ENCODE measurements around the gene NAV2.

The NAV2 gene

DNA sequence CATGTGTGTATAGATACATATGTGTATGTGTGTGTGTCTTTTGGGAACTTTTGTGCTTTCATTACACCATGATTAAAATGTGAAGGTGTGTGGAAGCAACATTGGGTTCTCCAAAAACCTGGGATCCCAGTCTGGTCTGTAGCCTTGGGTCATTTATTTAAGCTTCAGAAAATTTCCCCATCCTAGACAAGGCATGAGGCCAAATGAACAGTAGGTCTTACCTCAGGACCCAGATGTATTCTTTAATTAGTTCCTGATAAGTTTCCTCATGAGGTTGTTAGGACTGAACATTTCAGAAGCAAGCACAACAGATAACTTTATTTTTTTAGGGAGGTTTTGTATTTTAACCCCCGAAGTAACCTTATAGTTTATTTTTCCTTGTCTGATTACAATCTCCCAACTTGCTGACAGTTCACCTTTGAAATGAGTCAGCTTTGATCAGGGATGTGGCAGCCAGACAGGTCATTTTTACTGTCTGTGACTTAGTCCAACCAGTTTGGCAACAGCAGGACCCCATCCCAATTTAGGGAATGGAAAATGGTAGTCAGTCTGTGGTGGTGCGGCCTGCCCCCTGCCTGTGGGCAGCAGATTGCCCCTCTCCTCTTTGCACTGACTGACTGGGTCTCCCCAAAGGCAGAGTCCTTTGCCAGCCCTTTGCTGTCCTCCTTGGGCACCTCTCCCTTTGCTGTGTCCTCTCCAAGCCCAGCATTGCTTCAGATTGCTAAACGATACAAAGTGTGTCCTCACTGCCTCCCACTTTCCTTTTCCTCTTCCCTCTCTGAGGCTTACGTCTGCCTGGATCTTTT, 88.3 kb downstream of the NAV2 start:
- Histone ChIP-seq H3K9me3 (ENCODE audit: insufficient read depth, low read depth, low read length) (no peaks in the 10 kb centered on the region), H3K9ac (ENCODE audit: low read depth, low read length) (no peak overlapping the region), H3K4me3 (ENCODE audit: low read length) (no peak overlapping the region), H3K36me3 (ENCODE audit: insufficient read depth, low read length) (0 out of 2 replicates have a peak, but pooled peaks cover 10% of the 10 kb centered on the region), H3K27me3 (ENCODE audit: insufficient read depth, low read length) (no peaks in the 10 kb centered on the region), H3K4me1 (ENCODE audit: insufficient read depth, low read length) (peaks cover 38% of the 10 kb centered on the region), H3K27ac (ENCODE audit: low read depth, low read length) (no peak overlapping the region)
- WGBS = 76% methylated on average over 4 of the region's 4 CpGs

- Histone ChIP-seq H3K27ac (ENCODE audit: low read depth, low read length) (no peak overlapping the region), H3K4me3 (ENCODE audit: low read length) (no peak overlapping the region), H3K9me3 (ENCODE audit: insufficient read depth, low read depth, low read length) (no peaks in the 10 kb centered on the region), H3K27me3 (ENCODE audit: insufficient read depth, low read length) (no peaks in the 10 kb centered on the region), H3K36me3 (ENCODE audit: insufficient read depth, low read length) (0 out of 2 replicates have a peak, but pooled peaks cover 8% of the 10 kb centered on the region), H3K9ac (ENCODE audit: low read depth, low read length) (no peak overlapping the region), H3K4me1 (ENCODE audit: insufficient read depth, low read length) (peaks cover 42% of the 10 kb centered on the region)
- WGBS = 94% methylated on average over 4 of the region's 4 CpGs
Measured at GRCh38 chr11:19802773-19803293, 90.2 kb downstream of the NAV2 start.

DNA sequence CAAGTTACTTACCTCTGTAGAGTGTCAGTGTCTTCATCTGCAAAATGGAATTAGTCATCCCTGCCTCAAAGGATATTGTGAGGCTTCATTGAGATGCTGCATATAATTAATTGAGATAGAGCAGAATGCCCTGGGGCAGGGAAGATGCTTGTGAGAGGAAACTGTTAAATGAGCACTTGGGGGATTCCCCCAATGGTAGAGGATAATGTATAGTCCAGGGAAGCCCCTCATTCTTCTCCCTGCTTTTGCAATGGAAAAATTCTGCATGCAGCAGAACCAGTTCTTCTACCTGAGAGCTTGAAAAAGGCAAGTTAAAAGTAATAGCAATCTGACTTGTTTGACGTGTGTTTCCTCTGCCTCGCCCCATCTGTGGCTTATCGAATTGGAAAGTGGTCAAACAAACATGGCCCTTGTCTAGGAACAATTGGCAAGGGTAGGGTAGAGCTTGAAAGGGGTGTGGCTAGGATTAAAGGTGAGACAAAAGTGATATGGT, 90.9 kb downstream of the NAV2 start:
- Histone ChIP-seq H3K4me3 (ENCODE audit: low read length) (no peak overlapping the region), H3K4me1 (ENCODE audit: insufficient read depth, low read length) (peaks cover 49% of the 10 kb centered on the region), H3K27ac (ENCODE audit: low read depth, low read length) (no peak overlapping the region), H3K9me3 (ENCODE audit: insufficient read depth, low read depth, low read length) (no peaks in the 10 kb centered on the region), H3K36me3 (ENCODE audit: insufficient read depth, low read length) (0 out of 2 replicates have a peak, but pooled peaks cover 5% of the 10 kb centered on the region), H3K27me3 (ENCODE audit: insufficient read depth, low read length) (no peaks in the 10 kb centered on the region), H3K9ac (ENCODE audit: low read depth, low read length) (no peak overlapping the region)
- WGBS = 83% methylated on average over 3 of the region's 3 CpGs

DNA sequence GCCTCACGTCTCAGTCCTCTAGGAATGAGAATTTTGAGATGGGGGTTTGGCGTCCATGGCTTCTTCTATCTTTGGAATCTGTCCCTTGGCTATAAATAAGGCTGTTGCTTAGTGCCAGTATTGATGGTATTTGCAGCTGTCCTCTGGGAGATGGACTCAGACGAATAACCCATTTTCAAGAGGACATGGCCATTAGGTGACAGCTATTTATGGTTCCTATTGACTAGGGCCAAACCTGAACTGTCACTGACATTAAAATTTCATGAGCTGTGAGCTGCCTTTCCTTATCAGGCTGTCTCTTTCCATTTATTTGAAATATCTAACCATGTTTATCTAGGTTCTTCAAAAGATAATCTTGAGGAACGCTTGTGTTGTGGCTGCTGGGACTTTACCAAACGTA, 92.7 kb downstream of the NAV2 start:
- Histone ChIP-seq H3K9me3 (ENCODE audit: insufficient read depth, low read depth, low read length) (no peaks in the 10 kb centered on the region), H3K27me3 (ENCODE audit: insufficient read depth, low read length) (no peaks in the 10 kb centered on the region), H3K27ac (ENCODE audit: low read depth, low read length) (no peak overlapping the region), H3K9ac (ENCODE audit: low read depth, low read length) (no peak overlapping the region), H3K4me3 (ENCODE audit: low read length) (no peak overlapping the region), H3K36me3 (ENCODE audit: insufficient read depth, low read length) (0 out of 2 replicates have a peak, but pooled peaks cover 5% of the 10 kb centered on the region), H3K4me1 (ENCODE audit: insufficient read depth, low read length) (peaks cover 62% of the 10 kb centered on the region)
- WGBS = 93% methylated on average over 4 of the region's 5 CpGs

DNA sequence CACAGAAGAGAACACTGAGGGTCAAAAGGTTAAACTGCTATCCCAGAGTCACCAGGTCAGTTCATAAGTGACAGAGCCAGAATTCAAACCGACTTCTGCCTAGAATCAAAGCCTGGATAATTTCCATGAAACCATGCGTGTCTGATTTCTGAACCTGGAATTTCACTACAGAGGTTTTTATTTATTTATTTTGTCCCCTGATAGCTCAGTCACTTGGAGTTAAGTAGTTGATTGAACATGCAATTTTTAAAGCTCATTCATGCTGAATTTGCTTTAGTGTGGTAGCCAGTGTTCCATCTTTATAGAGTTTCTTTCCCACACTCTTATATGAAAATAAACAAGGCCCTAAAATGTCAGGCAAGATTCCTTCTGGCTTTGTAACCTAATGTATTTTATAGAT, 93.2 kb downstream of the NAV2 start:
- Histone ChIP-seq H3K9ac (ENCODE audit: low read depth, low read length) (no peak overlapping the region), H3K27ac (ENCODE audit: low read depth, low read length) (no peak overlapping the region), H3K9me3 (ENCODE audit: insufficient read depth, low read depth, low read length) (no peaks in the 10 kb centered on the region), H3K27me3 (ENCODE audit: insufficient read depth, low read length) (no peaks in the 10 kb centered on the region), H3K36me3 (ENCODE audit: insufficient read depth, low read length) (0 out of 2 replicates have a peak, but pooled peaks cover 5% of the 10 kb centered on the region), H3K4me1 (ENCODE audit: insufficient read depth, low read length) (peaks cover 64% of the 10 kb centered on the region), H3K4me3 (ENCODE audit: low read length) (no peak overlapping the region)
- 86% methylated on average over 2 of the region's 2 CpGs for WGBS

- WGBS = 87% methylated on average over 2 of the region's 2 CpGs
- Histone ChIP-seq H3K4me3 (ENCODE audit: low read length) (no peak overlapping the region), H3K9me3 (ENCODE audit: insufficient read depth, low read depth, low read length) (no peaks in the 10 kb centered on the region), H3K27me3 (ENCODE audit: insufficient read depth, low read length) (no peaks in the 10 kb centered on the region), H3K27ac (ENCODE audit: low read depth, low read length) (no peak overlapping the region), H3K36me3 (ENCODE audit: insufficient read depth, low read length) (0 out of 2 replicates have a peak, but pooled peaks cover 5% of the 10 kb centered on the region), H3K9ac (ENCODE audit: low read depth, low read length) (no peak overlapping the region), H3K4me1 (ENCODE audit: insufficient read depth, low read length) (peaks cover 68% of the 10 kb centered on the region)
Measured at GRCh38 chr11:19806251-19806650, 93.6 kb downstream of the NAV2 start.

DNA sequence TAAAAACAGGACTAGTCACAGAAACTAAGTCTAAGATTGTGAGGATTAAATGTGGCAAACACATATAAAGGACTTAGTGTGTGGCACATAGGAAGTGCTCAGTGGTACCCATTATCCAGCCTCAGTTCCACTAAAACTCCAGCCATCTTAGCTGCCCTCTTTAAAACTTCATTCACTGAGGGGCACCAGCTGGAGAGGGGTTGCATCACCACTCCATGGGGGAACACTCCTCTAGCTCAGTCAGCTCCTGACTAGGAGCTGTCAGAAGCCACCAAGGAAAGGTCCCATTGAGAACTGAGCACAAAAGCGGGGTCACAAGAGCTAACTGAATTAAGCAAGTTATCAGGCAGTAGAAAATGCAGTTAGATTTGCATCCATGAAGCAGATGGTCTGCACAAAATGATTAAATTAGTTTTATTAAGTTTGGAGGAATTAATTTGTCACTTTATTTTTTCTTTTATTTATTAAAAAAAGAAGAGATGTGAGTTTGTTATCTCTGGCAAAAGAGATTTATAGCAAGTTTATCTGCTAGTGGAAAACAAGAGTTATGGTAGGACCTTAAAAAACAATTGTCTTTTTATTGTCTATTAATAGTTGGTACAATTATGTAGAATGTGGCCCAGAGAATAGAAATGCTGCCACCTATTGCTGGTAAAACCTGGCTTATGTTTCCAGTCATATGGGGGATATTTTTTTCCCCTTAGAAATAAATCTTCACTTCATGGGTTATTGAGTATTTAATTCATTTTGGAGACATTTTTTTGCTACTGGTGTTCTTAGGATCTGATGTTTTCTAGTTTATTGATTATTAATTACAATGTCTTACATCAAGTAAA, 95.7 kb downstream of the NAV2 start:
- no peak overlapping the region for H3K9ac ChIP-seq (ENCODE audit: low read depth, low read length)
- H3K9me3 ChIP-seq (ENCODE audit: insufficient read depth, low read depth, low read length) = no peaks in the 10 kb centered on the region
- H3K4me1 ChIP-seq (ENCODE audit: insufficient read depth, low read length) = peaks cover 70% of the 10 kb centered on the region
- 90% methylated on average over 1 of the region's 1 CpG for WGBS
- no peaks in the 10 kb centered on the region for H3K27me3 ChIP-seq (ENCODE audit: insufficient read depth, low read length)
- H3K27ac ChIP-seq (ENCODE audit: low read depth, low read length) = no peak overlapping the region
- H3K36me3 ChIP-seq (ENCODE audit: insufficient read depth, low read length) = 0 out of 2 replicates have a peak, but pooled peaks cover 5% of the 10 kb centered on the region
- H3K4me3 ChIP-seq (ENCODE audit: low read length) = no peak overlapping the region

GRCh38 chr11:19810852-19811251, 98.2 kb downstream of the NAV2 start:
- Histone ChIP-seq H3K27ac (ENCODE audit: low read depth, low read length) (no peak overlapping the region), H3K36me3 (ENCODE audit: insufficient read depth, low read length) (0 out of 2 replicates have a peak, but pooled peaks cover 1% of the 10 kb centered on the region), H3K9me3 (ENCODE audit: insufficient read depth, low read depth, low read length) (no peaks in the 10 kb centered on the region), H3K4me3 (ENCODE audit: low read length) (no peak overlapping the region), H3K9ac (ENCODE audit: low read depth, low read length) (no peak overlapping the region), H3K27me3 (ENCODE audit: insufficient read depth, low read length) (no peaks in the 10 kb centered on the region), H3K4me1 (ENCODE audit: insufficient read depth, low read length) (peaks cover 73% of the 10 kb centered on the region)
- WGBS = 93% methylated on average over 4 of the region's 4 CpGs

DNA sequence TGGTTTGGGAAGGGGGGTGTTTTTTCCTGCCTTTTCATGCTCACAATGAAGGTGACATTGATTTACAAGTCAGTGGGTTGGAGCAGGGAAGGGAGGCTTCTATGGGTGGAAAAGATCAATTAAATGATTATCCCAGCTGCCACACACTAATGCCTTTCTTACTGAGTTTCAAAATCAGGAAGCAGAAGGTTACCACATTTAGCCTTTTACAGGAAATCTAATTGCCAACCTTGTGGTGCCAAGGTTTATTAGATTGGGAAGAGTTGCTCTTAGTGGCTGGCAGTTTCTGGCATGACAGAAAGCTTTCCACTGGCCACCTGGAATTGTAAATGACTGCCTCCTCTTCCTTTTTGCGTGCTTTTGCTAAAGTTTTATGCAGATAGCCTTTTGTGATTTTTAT, 98.7 kb downstream of the NAV2 start:
- Histone ChIP-seq H3K4me3 (ENCODE audit: low read length) (no peak overlapping the region), H3K4me1 (ENCODE audit: insufficient read depth, low read length) (peaks cover 78% of the 10 kb centered on the region), H3K27ac (ENCODE audit: low read depth, low read length) (no peak overlapping the region), H3K36me3 (ENCODE audit: insufficient read depth, low read length) (no peaks in the 10 kb centered on the region), H3K9ac (ENCODE audit: low read depth, low read length) (no peak overlapping the region), H3K9me3 (ENCODE audit: insufficient read depth, low read depth, low read length) (no peaks in the 10 kb centered on the region), H3K27me3 (ENCODE audit: insufficient read depth, low read length) (no peaks in the 10 kb centered on the region)
- WGBS = 100% methylated on average over 1 of the region's 1 CpG

GRCh38 chr11:19812096-19812495, 99.5 kb downstream of the NAV2 start:
- no peak overlapping the region for H3K9ac ChIP-seq (ENCODE audit: low read depth, low read length)
- peaks cover 82% of the 10 kb centered on the region for H3K4me1 ChIP-seq (ENCODE audit: insufficient read depth, low read length)
- 88% methylated on average over 1 of the region's 1 CpG for WGBS
- H3K4me3 ChIP-seq (ENCODE audit: low read length) = no peak overlapping the region
- no peak overlapping the region for H3K27ac ChIP-seq (ENCODE audit: low read depth, low read length)
- H3K36me3 ChIP-seq (ENCODE audit: insufficient read depth, low read length) = no peaks in the 10 kb centered on the region
- H3K27me3 ChIP-seq (ENCODE audit: insufficient read depth, low read length) = no peaks in the 10 kb centered on the region
- H3K9me3 ChIP-seq (ENCODE audit: insufficient read depth, low read depth, low read length) = no peaks in the 10 kb centered on the region

DNA sequence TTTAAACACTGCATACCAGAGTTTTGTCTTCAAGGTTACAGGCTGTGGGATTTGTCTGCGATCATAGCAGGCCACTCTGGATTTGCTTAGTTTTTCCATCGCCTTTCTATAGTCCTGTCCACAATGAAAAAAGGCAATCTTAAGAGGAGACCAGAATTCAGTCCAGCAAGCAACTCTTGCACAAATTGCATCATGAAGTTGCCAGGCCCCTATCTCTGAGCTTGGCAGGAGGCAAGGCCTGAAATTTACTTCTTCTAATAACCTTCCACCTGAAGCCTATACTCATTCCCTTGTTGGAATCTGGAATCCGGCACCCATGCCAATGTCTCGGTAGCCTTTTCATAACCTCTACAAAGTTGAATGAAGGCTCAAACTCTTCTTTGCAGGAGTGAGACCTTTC, 100.1 kb downstream of the NAV2 start:
- no peak overlapping the region for H3K4me3 ChIP-seq (ENCODE audit: low read length)
- no peaks in the 10 kb centered on the region for H3K27me3 ChIP-seq (ENCODE audit: insufficient read depth, low read length)
- H3K27ac ChIP-seq (ENCODE audit: low read depth, low read length) = no peak overlapping the region
- H3K9ac ChIP-seq (ENCODE audit: low read depth, low read length) = no peak overlapping the region
- peaks cover 82% of the 10 kb centered on the region for H3K4me1 ChIP-seq (ENCODE audit: insufficient read depth, low read length)
- 97% methylated on average over 4 of the region's 4 CpGs for WGBS
- no peaks in the 10 kb centered on the region for H3K36me3 ChIP-seq (ENCODE audit: insufficient read depth, low read length)
- no peaks in the 10 kb centered on the region for H3K9me3 ChIP-seq (ENCODE audit: insufficient read depth, low read depth, low read length)
